HepG2 (cell line): Measurements from ENCODE around the gene ANKRD12. TPM values are rescaled to one million over a fixed set of nuclear protein-coding genes. Genes with fewer than 3 reads are reported as not detected.

Experiments
- ELF4 ChIP-seq: sonication (generic); formaldehyde crosslinking; IDR thresholded peaks from 2 replicates; pipeline ENCODE4 v1.5.0; 2020; ENCODE audit warnings: missing genetic modification reagents, mild to moderate bottlenecking, moderate library complexity, borderline replicate concordance
- ETV5 ChIP-seq: IDR thresholded peaks from 2 replicates; pipeline ENCODE4 v1.6.1; 2018; ENCODE audit warnings: missing biosample characterization, missing genetic modification reagents, inconsistent platforms, borderline replicate concordance
- HES4 ChIP-seq: sonication (generic); formaldehyde crosslinking; IDR thresholded peaks from 2 replicates; pipeline ENCODE4 v1.9.0; 2021; ENCODE audit warnings: mild to moderate bottlenecking, missing genetic modification reagents, borderline replicate concordance
- NAIF1 ChIP-seq: sonication (generic); formaldehyde crosslinking; IDR thresholded peaks from 2 replicates; pipeline ENCODE4 v1.5.0; 2020; ENCODE audit warnings: mild to moderate bottlenecking, missing genetic modification reagents, borderline replicate concordance
- POLR2AphosphoS5 ChIP-seq: IDR thresholded peaks from 2 replicates; pipeline ENCODE4 v1.6.1; 2012; ENCODE audit warnings: low read depth, low read length
- RBM39 ChIP-seq: fragments of 200-400 bp; formaldehyde crosslinking; IDR thresholded peaks from one replicate; pipeline ENCODE4 v1.6.1; 2018; ENCODE audit warnings: antibody characterized with exemption, mild to moderate bottlenecking, low read depth, low read length; ENCODE audit not compliant: poor library complexity, severe bottlenecking
- ZFAT ChIP-seq: sonication (generic); formaldehyde crosslinking; conservative IDR thresholded peaks from 2 replicates; pipeline ENCODE4 v1.8.1; 2023; ENCODE audit warnings: missing genetic modification reagents, inconsistent platforms
- ZKSCAN8 ChIP-seq: IDR thresholded peaks from 2 replicates; pipeline ENCODE4 v1.6.1; 2016; ENCODE audit warnings: borderline replicate concordance, missing genetic modification reagents, missing compliant biosample characterization
- ZMYM2 ChIP-seq: sonication (generic); formaldehyde crosslinking; IDR thresholded peaks from 2 replicates; pipeline ENCODE4 v1.8.0; 2022; ENCODE audit warnings: mild to moderate bottlenecking, missing genetic modification reagents
- ZSCAN12 ChIP-seq: sonication (generic); formaldehyde crosslinking; IDR thresholded peaks from 2 replicates; pipeline ENCODE4 v1.9.0; 2021; ENCODE audit warnings: mild to moderate bottlenecking, missing genetic modification reagents
- polyA plus RNA-seq, 8 experiments: library from polyadenylated mRNA; depleted of rRNA in 3 of 8; stranded (reverse) in 7 of 8; unstranded in 1 of 8; fragments of >200 nt; fragmentation: Illumina TruSeq in 4 of 8; extraction: Trizol in 4 of 8; gene quantifications; 2 replicates each; pipeline versions ENCODE4 v1.2.1 to v1.2.3, GENCODE V29; 2011 to 2016; ENCODE audit warnings: low read depth in 4 of 8, missing spikeins in 1 of 8, mixed read lengths in 1 of 8; ENCODE audit not compliant: insufficient read depth in 1 of 8
- total RNA-seq, 5 experiments: library from RNA; depleted of rRNA; stranded (reverse); fragments of >200 nt; fragmentation: Illumina TruSeq; extraction: Trizol; gene quantifications; 2 replicates each; pipeline ENCODE4 v1.2.3, GENCODE V29; 2016; ENCODE audit warnings: low read depth in 1 of 5
- TF ChIP-seq, protein P1 (sequence below): sonication (generic); formaldehyde crosslinking; IDR thresholded peaks from 2 replicates; pipeline ENCODE4 v1.5.0; 2020; ENCODE audit warnings: missing genetic modification reagents
- TF ChIP-seq, protein P2 (sequence below), 2 experiments: IDR thresholded peaks; 2 replicates each; pipeline ENCODE4 v1.6.1; 2011 to 2012; ENCODE audit warnings: low read length in 2 of 2, borderline replicate concordance in 1 of 2, low read depth in 1 of 2, mild to moderate bottlenecking in 1 of 2, moderate library complexity in 1 of 2
- TF ChIP-seq, protein P3 (sequence below): sonication (generic); formaldehyde crosslinking; IDR thresholded peaks from 2 replicates; pipeline ENCODE4 v1.8.0; 2022; ENCODE audit warnings: missing genetic modification reagents, mild to moderate bottlenecking, inconsistent platforms, borderline replicate concordance
- TF ChIP-seq, protein P4 (sequence below): IDR thresholded peaks from 2 replicates; pipeline ENCODE4 v1.6.1; 2016; ENCODE audit warnings: low read depth, missing genetic modification reagents, missing compliant biosample characterization
- TF ChIP-seq, protein P5 (sequence below): sonication (generic); formaldehyde crosslinking; IDR thresholded peaks from 2 replicates; pipeline ENCODE4 v1.8.1; 2022; ENCODE audit warnings: mild to moderate bottlenecking, missing genetic modification reagents

ANKRD12 gene
- total and polyA plus RNA-seq, 2 of the 13 experiments (the other 11 are each of a cell fraction or from before 2014, with no cell fraction given), result 6.0 to 23.2 TPM

DNA sequence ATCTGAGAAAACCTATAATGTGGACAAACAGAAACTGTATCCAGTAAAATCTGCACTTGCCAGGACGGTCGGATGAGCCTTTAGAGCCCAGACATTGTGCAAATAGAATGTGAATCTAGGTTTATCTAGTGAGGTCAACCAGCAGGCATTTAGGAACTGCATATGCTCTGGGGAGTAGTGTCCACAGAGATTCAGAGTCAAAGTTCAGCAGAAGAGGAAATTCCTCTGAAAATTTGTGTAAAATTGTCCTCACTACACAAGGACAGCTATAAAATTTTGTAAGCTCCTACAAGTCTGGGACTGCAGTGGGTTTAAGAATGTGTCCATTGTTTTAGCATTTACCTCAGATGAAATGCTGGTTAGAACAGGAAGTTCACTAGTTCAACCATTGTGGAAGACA lies 43.9 kb upstream of the ANKRD12 start (continued):
- TF ChIP-seq, protein P1, sequence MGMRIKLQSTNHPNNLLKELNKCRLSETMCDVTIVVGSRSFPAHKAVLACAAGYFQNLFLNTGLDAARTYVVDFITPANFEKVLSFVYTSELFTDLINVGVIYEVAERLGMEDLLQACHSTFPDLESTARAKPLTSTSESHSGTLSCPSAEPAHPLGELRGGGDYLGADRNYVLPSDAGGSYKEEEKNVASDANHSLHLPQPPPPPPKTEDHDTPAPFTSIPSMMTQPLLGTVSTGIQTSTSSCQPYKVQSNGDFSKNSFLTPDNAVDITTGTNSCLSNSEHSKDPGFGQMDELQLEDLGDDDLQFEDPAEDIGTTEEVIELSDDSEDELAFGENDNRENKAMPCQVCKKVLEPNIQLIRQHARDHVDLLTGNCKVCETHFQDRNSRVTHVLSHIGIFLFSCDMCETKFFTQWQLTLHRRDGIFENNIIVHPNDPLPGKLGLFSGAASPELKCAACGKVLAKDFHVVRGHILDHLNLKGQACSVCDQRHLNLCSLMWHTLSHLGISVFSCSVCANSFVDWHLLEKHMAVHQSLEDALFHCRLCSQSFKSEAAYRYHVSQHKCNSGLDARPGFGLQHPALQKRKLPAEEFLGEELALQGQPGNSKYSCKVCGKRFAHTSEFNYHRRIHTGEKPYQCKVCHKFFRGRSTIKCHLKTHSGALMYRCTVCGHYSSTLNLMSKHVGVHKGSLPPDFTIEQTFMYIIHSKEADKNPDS, result no peak
- TF ChIP-seq ZFAT (CRISPR knock-in tag) (no peak), ELF4 (CRISPR knock-in tag) (no peak), NAIF1 (no peak), ZMYM2 (CRISPR knock-in tag) (no peak), ZSCAN12 (CRISPR knock-in tag) (no peak), RBM39 (no peak), HES4 (no peak), ZKSCAN8 (CRISPR knock-in tag) (peak; percentile 58; the same call in 1 of the 2 replicates), POLR2AphosphoS5 (no peak), ETV5 (peak; percentile 66; the same call in 1 of the 2 replicates)
- TF ChIP-seq, protein P2, sequence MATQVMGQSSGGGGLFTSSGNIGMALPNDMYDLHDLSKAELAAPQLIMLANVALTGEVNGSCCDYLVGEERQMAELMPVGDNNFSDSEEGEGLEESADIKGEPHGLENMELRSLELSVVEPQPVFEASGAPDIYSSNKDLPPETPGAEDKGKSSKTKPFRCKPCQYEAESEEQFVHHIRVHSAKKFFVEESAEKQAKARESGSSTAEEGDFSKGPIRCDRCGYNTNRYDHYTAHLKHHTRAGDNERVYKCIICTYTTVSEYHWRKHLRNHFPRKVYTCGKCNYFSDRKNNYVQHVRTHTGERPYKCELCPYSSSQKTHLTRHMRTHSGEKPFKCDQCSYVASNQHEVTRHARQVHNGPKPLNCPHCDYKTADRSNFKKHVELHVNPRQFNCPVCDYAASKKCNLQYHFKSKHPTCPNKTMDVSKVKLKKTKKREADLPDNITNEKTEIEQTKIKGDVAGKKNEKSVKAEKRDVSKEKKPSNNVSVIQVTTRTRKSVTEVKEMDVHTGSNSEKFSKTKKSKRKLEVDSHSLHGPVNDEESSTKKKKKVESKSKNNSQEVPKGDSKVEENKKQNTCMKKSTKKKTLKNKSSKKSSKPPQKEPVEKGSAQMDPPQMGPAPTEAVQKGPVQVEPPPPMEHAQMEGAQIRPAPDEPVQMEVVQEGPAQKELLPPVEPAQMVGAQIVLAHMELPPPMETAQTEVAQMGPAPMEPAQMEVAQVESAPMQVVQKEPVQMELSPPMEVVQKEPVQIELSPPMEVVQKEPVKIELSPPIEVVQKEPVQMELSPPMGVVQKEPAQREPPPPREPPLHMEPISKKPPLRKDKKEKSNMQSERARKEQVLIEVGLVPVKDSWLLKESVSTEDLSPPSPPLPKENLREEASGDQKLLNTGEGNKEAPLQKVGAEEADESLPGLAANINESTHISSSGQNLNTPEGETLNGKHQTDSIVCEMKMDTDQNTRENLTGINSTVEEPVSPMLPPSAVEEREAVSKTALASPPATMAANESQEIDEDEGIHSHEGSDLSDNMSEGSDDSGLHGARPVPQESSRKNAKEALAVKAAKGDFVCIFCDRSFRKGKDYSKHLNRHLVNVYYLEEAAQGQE (IDR thresholded peaks at IDR 0.05; ENCODE audit: borderline replicate concordance in 1 of 2, low read depth in 1 of 2, low read length in 2 of 2), result peak in 1 of 2 experiments; percentile 28; a peak in 1 of 4 replicates
- TF ChIP-seq, protein P3, sequence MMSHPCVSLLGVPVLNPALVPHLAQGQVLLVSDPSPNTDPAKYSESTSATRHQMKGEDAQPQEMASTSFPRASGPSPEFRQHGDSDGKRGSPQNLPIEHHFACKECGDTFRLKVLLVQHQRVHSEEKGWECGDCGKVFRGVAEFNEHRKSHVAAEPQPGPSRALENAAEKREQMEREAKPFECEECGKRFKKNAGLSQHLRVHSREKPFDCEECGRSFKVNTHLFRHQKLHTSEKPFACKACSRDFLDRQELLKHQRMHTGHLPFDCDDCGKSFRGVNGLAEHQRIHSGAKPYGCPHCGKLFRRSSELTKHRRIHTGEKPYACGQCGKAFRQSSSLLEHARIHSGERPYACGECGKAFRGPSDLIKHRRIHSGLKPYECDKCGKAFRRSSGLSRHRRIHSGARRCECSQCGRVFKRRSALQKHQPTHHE (CRISPR knock-in tag), result no peak; the same call in 1 of the 2 replicates
- TF ChIP-seq, protein P4, sequence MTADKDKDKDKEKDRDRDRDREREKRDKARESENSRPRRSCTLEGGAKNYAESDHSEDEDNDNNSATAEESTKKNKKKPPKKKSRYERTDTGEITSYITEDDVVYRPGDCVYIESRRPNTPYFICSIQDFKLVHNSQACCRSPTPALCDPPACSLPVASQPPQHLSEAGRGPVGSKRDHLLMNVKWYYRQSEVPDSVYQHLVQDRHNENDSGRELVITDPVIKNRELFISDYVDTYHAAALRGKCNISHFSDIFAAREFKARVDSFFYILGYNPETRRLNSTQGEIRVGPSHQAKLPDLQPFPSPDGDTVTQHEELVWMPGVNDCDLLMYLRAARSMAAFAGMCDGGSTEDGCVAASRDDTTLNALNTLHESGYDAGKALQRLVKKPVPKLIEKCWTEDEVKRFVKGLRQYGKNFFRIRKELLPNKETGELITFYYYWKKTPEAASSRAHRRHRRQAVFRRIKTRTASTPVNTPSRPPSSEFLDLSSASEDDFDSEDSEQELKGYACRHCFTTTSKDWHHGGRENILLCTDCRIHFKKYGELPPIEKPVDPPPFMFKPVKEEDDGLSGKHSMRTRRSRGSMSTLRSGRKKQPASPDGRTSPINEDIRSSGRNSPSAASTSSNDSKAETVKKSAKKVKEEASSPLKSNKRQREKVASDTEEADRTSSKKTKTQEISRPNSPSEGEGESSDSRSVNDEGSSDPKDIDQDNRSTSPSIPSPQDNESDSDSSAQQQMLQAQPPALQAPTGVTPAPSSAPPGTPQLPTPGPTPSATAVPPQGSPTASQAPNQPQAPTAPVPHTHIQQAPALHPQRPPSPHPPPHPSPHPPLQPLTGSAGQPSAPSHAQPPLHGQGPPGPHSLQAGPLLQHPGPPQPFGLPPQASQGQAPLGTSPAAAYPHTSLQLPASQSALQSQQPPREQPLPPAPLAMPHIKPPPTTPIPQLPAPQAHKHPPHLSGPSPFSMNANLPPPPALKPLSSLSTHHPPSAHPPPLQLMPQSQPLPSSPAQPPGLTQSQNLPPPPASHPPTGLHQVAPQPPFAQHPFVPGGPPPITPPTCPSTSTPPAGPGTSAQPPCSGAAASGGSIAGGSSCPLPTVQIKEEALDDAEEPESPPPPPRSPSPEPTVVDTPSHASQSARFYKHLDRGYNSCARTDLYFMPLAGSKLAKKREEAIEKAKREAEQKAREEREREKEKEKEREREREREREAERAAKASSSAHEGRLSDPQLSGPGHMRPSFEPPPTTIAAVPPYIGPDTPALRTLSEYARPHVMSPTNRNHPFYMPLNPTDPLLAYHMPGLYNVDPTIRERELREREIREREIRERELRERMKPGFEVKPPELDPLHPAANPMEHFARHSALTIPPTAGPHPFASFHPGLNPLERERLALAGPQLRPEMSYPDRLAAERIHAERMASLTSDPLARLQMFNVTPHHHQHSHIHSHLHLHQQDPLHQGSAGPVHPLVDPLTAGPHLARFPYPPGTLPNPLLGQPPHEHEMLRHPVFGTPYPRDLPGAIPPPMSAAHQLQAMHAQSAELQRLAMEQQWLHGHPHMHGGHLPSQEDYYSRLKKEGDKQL (CRISPR knock-in tag), result peak; percentile 72
- TF ChIP-seq, protein P5, sequence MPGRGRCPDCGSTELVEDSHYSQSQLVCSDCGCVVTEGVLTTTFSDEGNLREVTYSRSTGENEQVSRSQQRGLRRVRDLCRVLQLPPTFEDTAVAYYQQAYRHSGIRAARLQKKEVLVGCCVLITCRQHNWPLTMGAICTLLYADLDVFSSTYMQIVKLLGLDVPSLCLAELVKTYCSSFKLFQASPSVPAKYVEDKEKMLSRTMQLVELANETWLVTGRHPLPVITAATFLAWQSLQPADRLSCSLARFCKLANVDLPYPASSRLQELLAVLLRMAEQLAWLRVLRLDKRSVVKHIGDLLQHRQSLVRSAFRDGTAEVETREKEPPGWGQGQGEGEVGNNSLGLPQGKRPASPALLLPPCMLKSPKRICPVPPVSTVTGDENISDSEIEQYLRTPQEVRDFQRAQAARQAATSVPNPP (CRISPR knock-in tag), result no peak
